Measurements from ENCODE around the gene COBL.

- TF ChIP-seq CTCF (IDR thresholded peaks at IDR 0.05): no peak
- no peak for TF ChIP-seq POLR2AphosphoS5 (IDR thresholded peaks at IDR 0.05)
These were observed 166.4 kb downstream of the COBL start for GRCh38 chr7:51150193-51150592.

All from suprapubic skin (tissue), 3 donors.